GM12874 (cell line): Measurements from ENCODE around the gene NPIPB2.

Source experiments
- TF ChIP-seq, protein P1 (sequence below): IDR thresholded peaks from 2 replicates; pipeline ENCODE4 v1.5.1; 2011; ENCODE audit warnings: low read depth, mild to moderate bottlenecking, control low read depth, low read length, moderate library complexity; ENCODE audit not compliant: insufficient read depth

Gene NPIPB2

DNA sequence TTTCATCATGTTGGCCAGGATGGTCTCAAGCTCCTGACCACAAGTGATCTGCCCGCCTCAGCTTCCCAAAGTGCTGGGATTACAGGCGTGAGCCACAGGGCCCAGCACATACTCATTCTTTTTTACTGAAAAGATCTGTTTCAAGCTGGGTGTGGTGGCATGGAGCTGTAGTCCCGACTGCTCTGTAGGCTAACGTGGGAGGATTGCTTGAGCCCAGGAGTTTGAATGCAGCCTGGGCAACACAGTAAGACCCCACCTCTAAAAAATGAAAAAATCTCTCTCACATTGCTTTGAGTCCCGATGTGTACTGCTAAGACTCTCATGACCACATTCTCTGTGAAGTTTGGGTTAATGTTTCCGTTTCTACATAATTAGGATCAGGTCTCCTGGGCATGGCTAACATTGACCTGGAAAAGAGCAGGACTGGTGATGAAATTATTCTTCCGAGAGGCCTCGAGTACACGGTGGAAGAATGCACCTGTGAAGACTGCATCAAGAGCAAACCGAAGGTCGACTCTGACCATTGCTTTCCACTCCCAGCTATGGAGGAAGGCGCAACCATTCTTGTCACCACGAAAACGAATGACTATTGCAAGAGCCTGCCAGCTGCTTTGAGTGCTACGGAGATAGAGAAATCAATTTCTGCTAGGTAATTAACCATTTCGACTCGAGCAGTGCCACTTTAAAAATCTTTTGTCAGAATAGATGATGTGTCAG lies 25.5 kb upstream of the NPIPB2 start:
- TF ChIP-seq, protein P1, sequence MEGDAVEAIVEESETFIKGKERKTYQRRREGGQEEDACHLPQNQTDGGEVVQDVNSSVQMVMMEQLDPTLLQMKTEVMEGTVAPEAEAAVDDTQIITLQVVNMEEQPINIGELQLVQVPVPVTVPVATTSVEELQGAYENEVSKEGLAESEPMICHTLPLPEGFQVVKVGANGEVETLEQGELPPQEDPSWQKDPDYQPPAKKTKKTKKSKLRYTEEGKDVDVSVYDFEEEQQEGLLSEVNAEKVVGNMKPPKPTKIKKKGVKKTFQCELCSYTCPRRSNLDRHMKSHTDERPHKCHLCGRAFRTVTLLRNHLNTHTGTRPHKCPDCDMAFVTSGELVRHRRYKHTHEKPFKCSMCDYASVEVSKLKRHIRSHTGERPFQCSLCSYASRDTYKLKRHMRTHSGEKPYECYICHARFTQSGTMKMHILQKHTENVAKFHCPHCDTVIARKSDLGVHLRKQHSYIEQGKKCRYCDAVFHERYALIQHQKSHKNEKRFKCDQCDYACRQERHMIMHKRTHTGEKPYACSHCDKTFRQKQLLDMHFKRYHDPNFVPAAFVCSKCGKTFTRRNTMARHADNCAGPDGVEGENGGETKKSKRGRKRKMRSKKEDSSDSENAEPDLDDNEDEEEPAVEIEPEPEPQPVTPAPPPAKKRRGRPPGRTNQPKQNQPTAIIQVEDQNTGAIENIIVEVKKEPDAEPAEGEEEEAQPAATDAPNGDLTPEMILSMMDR = no peak

DNA sequence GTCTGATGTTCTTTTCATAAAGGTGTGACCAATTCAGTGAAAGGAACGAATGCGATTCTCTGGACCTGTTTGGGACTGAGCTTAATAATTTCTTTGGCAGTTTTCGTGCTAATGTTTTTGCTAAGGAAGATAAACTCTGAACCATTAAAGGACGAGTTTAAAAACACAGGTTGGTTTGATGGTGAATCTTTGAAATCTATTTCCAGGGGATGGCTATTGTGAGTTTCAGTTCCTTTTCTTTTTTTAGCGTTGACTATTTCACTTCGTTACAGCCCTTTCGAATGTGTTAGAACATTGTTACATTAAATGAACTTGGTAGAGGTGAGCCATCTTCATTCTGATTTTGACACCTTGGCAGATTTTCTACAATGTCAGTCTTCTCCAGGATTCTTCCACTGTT lies 24.3 kb upstream of the NPIPB2 start:
- TF ChIP-seq, protein P1 = no peak

DNA sequence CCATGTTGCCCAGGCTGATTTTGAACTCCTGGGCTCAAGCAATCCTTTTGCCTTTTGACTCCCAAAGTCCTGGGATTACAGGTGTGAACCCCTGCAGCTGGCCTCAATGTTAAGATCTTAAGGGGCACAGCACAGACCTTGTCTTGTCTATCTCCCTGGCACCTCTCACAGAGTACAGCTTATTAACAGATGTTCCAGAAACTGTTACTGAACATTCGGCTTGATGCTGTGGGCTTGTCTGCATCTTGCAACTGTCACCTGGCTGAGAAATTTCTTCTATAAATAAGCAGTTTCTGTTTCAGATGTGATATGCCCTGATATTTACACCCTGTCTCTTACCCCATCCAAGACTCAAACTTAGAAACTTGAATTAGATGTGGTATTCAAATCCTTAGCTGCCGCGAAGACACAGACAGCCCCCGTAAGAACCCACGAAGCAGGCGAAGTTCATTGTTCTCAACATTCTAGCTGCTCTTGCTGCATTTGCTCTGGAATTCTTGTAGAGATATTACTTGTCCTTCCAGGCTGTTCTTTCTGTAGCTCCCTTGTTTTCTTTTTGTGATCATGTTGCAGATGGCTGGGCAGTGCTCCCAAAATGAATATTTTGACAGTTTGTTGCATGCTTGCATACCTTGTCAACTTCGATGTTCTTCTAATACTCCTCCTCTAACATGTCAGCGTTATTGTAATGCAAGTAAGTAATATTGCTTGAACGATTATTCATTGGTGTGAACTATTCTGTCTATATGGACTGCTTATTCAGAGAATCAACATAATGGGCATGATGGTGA lies 23.1 kb upstream of the NPIPB2 start, which contains the start of gene TNFRSF17:
Gene TNFRSF17, plus strand, starts transcription at position 450 of the 791 bp plus-strand sequence. Its CDS starts 115 bp downstream, at position 565.
- TF ChIP-seq, protein P1 = no peak

GRCh38 chr16:11963706-11964105 lies 21.9 kb upstream of the NPIPB2 start:
- TF ChIP-seq, protein P1 = no peak

- TF ChIP-seq, protein P1 = no peak
Measured at GRCh38 chr16:11957591-11958395, 15.9 kb upstream of the NPIPB2 start.

GRCh38 chr16:11956558-11956957 lies 14.7 kb upstream of the NPIPB2 start:
- TF ChIP-seq, protein P1 = no peak

- TF ChIP-seq, protein P1 = no peak
Measured at GRCh38 chr16:11955713-11956123, 13.9 kb upstream of the NPIPB2 start.
